Breast epithelium (tissue), 4 donors: Measurements from ENCODE around the gene LGALS8. TPM values are rescaled to one million over a fixed set of nuclear protein-coding genes. Genes with fewer than 3 reads are reported as not detected.

Source experiments
- DNase-seq, 2 donors: peaks; one replicate each; pipeline ENCODE4 v3.0.0-alpha.2; 2019; ENCODE audit warnings: low spot score in 2 of 2
- H3K27ac ChIP-seq, 2 donors: fragments of 200-600 bp; sonication (generic) in 1 of 2; one replicate each; pipeline ENCODE4 v1.5.1; 2016 to 2019; ENCODE audit warnings: mild to moderate bottlenecking in 1 of 2
- H3K27me3 ChIP-seq, 2 donors: fragments of 200-600 bp; sonication (generic) in 1 of 2; one replicate each; pipeline versions ENCODE4 v1.5.1 to v1.6.0; 2017 to 2019; ENCODE audit warnings: control low read depth in 1 of 2, mild to moderate bottlenecking in 1 of 2
- H3K36me3 ChIP-seq: fragments of 200-600 bp; one replicate; pipeline ENCODE4 v1.5.1; 2019
- H3K4me1 ChIP-seq, 2 donors: fragments of 200-600 bp; sonication (generic); one replicate each; pipeline ENCODE4 v1.5.1; 2016 to 2019; ENCODE audit warnings: control low read depth in 1 of 2
- H3K4me3 ChIP-seq, 3 donors: fragments of 200-600 bp; sonication (generic); 1 replicate in 2 of 3; 2 replicates in 1 of 3; pipeline ENCODE4 v1.5.1; 2016 to 2019; ENCODE audit warnings: mild to moderate bottlenecking in 3 of 3, moderate library complexity in 2 of 3
- H3K9me3 ChIP-seq, 2 donors: fragments of 200-600 bp; sonication (generic) in 1 of 2; one replicate each; pipeline ENCODE4 v1.5.1; 2016 to 2019; ENCODE audit warnings: control low read depth in 1 of 2
- POLR2A ChIP-seq: fragments of 450-650 bp; IDR thresholded peaks from one replicate; pipeline ENCODE4 v1.6.1; 2016; ENCODE audit warnings: antibody characterized with exemption, mild to moderate bottlenecking, moderate library complexity
- POLR2AphosphoS5 ChIP-seq, 3 donors: sonication (generic); formaldehyde crosslinking; IDR thresholded peaks; one replicate each; pipeline ENCODE4 v1.6.1; 2017; ENCODE audit warnings: antibody characterized with exemption in 3 of 3
- intact Hi-C: fragments of 100-400 bp; cut with DNase I; formaldehyde crosslinking; loops from one replicate; pipeline ENCODE4 v1.15.1; 2023; ENCODE audit warnings: low total_unique reads
- total RNA-seq, 3 donors: library from RNA; depleted of rRNA; stranded (reverse); fragments of >200 nt; gene quantifications; one replicate each; pipeline ENCODE4 v1.1.0, GENCODE V29; 2016
- TF ChIP-seq, protein P1 (sequence below), 3 donors: fragments of 450-650 bp; IDR thresholded peaks; one replicate each; pipeline ENCODE4 v1.5.1; 2016 to 2017; ENCODE audit warnings: antibody characterized with exemption in 3 of 3, mild to moderate bottlenecking in 3 of 3, moderate library complexity in 3 of 3

The LGALS8 gene
- total RNA-seq, 3 donors from 2014 or later = 70.2 to 119 (median 96.4) TPM

DNA sequence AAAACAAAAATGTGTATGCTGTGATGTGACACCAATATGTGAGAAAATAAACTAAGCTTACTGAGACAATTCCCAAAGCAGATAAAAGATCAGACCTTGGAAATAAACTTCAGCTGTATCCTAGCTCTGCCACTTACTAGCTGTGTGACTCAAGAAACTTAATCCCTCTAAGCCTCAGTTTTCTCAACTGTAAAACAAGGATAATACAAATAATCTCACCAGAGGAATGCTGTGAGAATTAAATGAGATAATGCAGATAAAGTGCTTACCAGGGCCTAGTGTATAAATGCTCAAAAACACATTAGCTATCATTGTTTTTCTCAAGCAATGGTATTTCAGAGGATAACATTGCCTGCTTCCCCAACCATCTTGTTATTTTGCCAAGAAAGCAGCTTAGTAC is 78.4 kb downstream of the LGALS8 start:
- intact Hi-C loops = no loop called here
- no peak overlapping the region for H3K4me3 ChIP-seq
- H3K36me3 ChIP-seq = peaks cover 5% of the 10 kb centered on the region
- no peaks in the 10 kb centered on the region for H3K27me3 ChIP-seq
- no peak for DNase-seq
- TF ChIP-seq, protein P1, sequence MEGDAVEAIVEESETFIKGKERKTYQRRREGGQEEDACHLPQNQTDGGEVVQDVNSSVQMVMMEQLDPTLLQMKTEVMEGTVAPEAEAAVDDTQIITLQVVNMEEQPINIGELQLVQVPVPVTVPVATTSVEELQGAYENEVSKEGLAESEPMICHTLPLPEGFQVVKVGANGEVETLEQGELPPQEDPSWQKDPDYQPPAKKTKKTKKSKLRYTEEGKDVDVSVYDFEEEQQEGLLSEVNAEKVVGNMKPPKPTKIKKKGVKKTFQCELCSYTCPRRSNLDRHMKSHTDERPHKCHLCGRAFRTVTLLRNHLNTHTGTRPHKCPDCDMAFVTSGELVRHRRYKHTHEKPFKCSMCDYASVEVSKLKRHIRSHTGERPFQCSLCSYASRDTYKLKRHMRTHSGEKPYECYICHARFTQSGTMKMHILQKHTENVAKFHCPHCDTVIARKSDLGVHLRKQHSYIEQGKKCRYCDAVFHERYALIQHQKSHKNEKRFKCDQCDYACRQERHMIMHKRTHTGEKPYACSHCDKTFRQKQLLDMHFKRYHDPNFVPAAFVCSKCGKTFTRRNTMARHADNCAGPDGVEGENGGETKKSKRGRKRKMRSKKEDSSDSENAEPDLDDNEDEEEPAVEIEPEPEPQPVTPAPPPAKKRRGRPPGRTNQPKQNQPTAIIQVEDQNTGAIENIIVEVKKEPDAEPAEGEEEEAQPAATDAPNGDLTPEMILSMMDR (IDR thresholded peaks at IDR 0.05) = no peak
- no peak for TF ChIP-seq POLR2A
- no peak for TF ChIP-seq POLR2AphosphoS5 (IDR thresholded peaks at IDR 0.05)
- H3K4me1 ChIP-seq = no peaks in the 10 kb centered on the region
- H3K9me3 ChIP-seq = no peaks in the 10 kb centered on the region
- H3K27ac ChIP-seq = no peak overlapping the region

Other genes starting within 250 kb of the LGALS8 start
- gene ERO1B, start 242.0 kb upstream of the LGALS8 start, total RNA-seq = 10 to 100 TPM in 2 of 3 donors, 1 to 10 TPM in 1; 9.0 to 23.1 (median 17.0) TPM
- gene EDARADD, start 129.7 kb upstream of the LGALS8 start, total RNA-seq = 10 to 100 TPM in 2 of 3 donors, under 1 TPM in 1; 0.32 to 27.1 (median 20.3) TPM
- 10 to 100 TPM; 23.7 to 32.3 (median 30.5) TPM for gene HEATR1, start 80.5 kb downstream of the LGALS8 start, total RNA-seq
- under 1 TPM in 1 of 3 donors, not detected in 2; 0.48 TPM for gene ACTN2, start 162.5 kb downstream of the LGALS8 start, total RNA-seq